ENCODE measurements around the gene ALK.

ALK gene

DNA sequence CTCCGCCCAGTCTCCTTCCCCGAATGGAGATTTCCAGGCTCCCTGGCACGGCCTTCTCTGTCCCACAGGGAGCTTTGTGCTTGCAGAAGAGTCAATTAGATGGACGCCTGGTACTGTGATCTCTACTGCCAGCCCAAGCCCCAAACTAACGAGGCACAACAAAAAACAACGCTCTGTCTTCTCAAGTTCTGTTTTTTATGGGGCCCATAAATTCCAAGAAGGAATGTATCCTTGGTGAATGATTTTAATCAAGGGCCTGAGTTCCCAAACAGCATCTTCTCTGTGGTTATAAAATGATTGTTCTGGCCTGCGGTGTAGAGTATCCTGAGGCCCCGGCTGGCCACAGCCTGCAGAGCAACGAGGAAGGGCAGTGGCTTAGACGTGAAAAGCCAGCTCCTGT lies 586.7 kb downstream of the ALK start:
- no peak for TF ChIP-seq EZH2phosphoT487 (IDR thresholded peaks at IDR 0.05; ENCODE audit: low read depth)
- TF ChIP-seq, protein P1, sequence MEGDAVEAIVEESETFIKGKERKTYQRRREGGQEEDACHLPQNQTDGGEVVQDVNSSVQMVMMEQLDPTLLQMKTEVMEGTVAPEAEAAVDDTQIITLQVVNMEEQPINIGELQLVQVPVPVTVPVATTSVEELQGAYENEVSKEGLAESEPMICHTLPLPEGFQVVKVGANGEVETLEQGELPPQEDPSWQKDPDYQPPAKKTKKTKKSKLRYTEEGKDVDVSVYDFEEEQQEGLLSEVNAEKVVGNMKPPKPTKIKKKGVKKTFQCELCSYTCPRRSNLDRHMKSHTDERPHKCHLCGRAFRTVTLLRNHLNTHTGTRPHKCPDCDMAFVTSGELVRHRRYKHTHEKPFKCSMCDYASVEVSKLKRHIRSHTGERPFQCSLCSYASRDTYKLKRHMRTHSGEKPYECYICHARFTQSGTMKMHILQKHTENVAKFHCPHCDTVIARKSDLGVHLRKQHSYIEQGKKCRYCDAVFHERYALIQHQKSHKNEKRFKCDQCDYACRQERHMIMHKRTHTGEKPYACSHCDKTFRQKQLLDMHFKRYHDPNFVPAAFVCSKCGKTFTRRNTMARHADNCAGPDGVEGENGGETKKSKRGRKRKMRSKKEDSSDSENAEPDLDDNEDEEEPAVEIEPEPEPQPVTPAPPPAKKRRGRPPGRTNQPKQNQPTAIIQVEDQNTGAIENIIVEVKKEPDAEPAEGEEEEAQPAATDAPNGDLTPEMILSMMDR (IDR thresholded peaks at IDR 0.05; ENCODE audit: low read depth, low read length) = no peak
- Histone ChIP-seq H3K27ac (ENCODE audit: low read length) (no peak overlapping the region), H3K4me3 (ENCODE audit: low read length) (no peak overlapping the region), H3K4me2 (ENCODE audit: low read length) (no peak overlapping the region), H3K79me2 (ENCODE audit: low read length) (no peaks in the 10 kb centered on the region), H3K9me3 (ENCODE audit: insufficient read depth, low read length) (no peaks in the 10 kb centered on the region), H3K27me3 (ENCODE audit: low read depth, low read length) (no peaks in the 10 kb centered on the region; the same call in none of the 2 replicates), H4K20me1 (ENCODE audit: insufficient read depth, low read length) (no peaks in the 10 kb centered on the region), H2AFZ (ENCODE audit: low read depth, low read length) (no peak overlapping the region), H3K36me3 (replicated peaks; ENCODE audit: low read depth, low read length) (no peaks in the 10 kb centered on the region), H3K4me1 (ENCODE audit: low read length) (no peaks in the 10 kb centered on the region), H3K9ac (ENCODE audit: low read length) (no peak overlapping the region)

DNA sequence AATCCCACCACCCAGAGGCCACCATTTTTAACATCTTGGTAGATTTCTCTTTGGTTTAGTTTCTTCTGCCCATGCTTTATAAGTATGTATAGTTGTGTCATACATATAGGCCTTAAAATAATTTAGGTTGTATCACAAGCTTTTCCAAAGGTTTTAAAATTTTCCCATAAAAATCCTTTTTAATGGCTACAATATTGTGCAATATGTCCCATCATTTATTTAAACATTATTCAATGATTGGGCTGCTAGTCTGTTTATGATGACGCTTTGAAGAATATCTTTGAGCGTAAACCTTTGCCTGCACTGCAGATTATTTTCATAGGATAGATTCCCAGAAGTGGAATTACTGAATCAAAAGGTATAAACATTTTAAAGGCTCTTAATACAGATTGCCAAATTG lies 588.8 kb downstream of the ALK start:
- Histone ChIP-seq H2AFZ (ENCODE audit: low read depth, low read length) (no peak overlapping the region), H3K4me1 (ENCODE audit: low read length) (no peaks in the 10 kb centered on the region), H3K4me2 (ENCODE audit: low read length) (no peak overlapping the region), H3K79me2 (ENCODE audit: low read length) (no peaks in the 10 kb centered on the region), H4K20me1 (ENCODE audit: insufficient read depth, low read length) (no peaks in the 10 kb centered on the region), H3K9me3 (ENCODE audit: insufficient read depth, low read length) (no peaks in the 10 kb centered on the region), H3K27me3 (ENCODE audit: low read depth, low read length) (peaks cover 6% of the 10 kb centered on the region; the same call in 1 of the 2 replicates), H3K9ac (ENCODE audit: low read length) (no peak overlapping the region), H3K4me3 (ENCODE audit: low read length) (no peak overlapping the region), H3K27ac (ENCODE audit: low read length) (no peak overlapping the region), H3K36me3 (replicated peaks; ENCODE audit: low read depth, low read length) (no peaks in the 10 kb centered on the region)
- no peak for TF ChIP-seq EZH2phosphoT487 (IDR thresholded peaks at IDR 0.05; ENCODE audit: low read depth)
- TF ChIP-seq, protein P1 (IDR thresholded peaks at IDR 0.05; ENCODE audit: low read depth, low read length) = no peak

- H3K4me3 ChIP-seq (ENCODE audit: low read length) = no peak overlapping the region
- H3K4me1 ChIP-seq (ENCODE audit: low read length) = no peaks in the 10 kb centered on the region
- no peak overlapping the region for H3K27ac ChIP-seq (ENCODE audit: low read length)
- H4K20me1 ChIP-seq (ENCODE audit: insufficient read depth, low read length) = no peaks in the 10 kb centered on the region
- no peaks in the 10 kb centered on the region for H3K9me3 ChIP-seq (ENCODE audit: insufficient read depth, low read length)
- peaks cover 15% of the 10 kb centered on the region; the same call in 1 of the 2 replicates for H3K27me3 ChIP-seq (ENCODE audit: low read depth, low read length)
- no peaks in the 10 kb centered on the region for H3K36me3 ChIP-seq (replicated peaks; ENCODE audit: low read depth, low read length)
- H2AFZ ChIP-seq (ENCODE audit: low read depth, low read length) = no peak overlapping the region
- H3K9ac ChIP-seq (ENCODE audit: low read length) = no peak overlapping the region
- no peaks in the 10 kb centered on the region for H3K79me2 ChIP-seq (ENCODE audit: low read length)
- TF ChIP-seq, protein P1 (IDR thresholded peaks at IDR 0.05; ENCODE audit: low read depth, low read length) = peak; percentile 19
- TF ChIP-seq EZH2phosphoT487 (IDR thresholded peaks at IDR 0.05; ENCODE audit: low read depth) = no peak
- H3K4me2 ChIP-seq (ENCODE audit: low read length) = no peak overlapping the region
Observed at GRCh38 chr2:29329899-29330298, 591.5 kb downstream of the ALK start.

DNA sequence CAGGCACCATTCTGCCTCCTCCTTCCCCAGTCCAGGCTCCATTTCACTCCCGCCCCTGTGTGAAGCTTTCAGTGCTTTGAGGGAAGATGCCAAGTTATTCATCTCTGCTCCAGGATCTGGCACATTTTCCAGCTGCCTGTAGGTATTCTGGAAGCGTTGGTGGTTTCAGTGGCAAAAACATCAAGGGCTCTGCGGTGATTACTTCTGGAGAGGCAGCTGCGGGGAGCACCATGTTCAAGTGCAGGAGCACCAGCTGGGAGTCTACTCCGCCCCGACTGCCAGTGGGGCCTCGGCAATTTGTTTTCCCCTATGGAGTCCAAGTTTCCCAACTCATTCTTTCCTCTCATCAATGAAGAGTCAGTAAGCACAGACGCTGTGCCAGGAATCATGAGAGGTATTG lies 594.5 kb downstream of the ALK start:
- Histone ChIP-seq H3K79me2 (ENCODE audit: low read length) (no peaks in the 10 kb centered on the region), H3K4me3 (ENCODE audit: low read length) (no peak overlapping the region), H3K9ac (ENCODE audit: low read length) (no peak overlapping the region), H3K27me3 (ENCODE audit: low read depth, low read length) (peaks cover 36% of the 10 kb centered on the region), H4K20me1 (ENCODE audit: insufficient read depth, low read length) (no peaks in the 10 kb centered on the region), H3K4me1 (ENCODE audit: low read length) (no peaks in the 10 kb centered on the region), H2AFZ (ENCODE audit: low read depth, low read length) (no peak overlapping the region), H3K9me3 (ENCODE audit: insufficient read depth, low read length) (no peaks in the 10 kb centered on the region), H3K4me2 (ENCODE audit: low read length) (no peak overlapping the region), H3K36me3 (replicated peaks; ENCODE audit: low read depth, low read length) (no peaks in the 10 kb centered on the region), H3K27ac (ENCODE audit: low read length) (no peak overlapping the region)
- no peak for TF ChIP-seq EZH2phosphoT487 (IDR thresholded peaks at IDR 0.05; ENCODE audit: low read depth)
- TF ChIP-seq, protein P1 (IDR thresholded peaks at IDR 0.05; ENCODE audit: low read depth, low read length) = no peak
